ENCODE data around the gene NTRK2.

Gene NTRK2

DNA sequence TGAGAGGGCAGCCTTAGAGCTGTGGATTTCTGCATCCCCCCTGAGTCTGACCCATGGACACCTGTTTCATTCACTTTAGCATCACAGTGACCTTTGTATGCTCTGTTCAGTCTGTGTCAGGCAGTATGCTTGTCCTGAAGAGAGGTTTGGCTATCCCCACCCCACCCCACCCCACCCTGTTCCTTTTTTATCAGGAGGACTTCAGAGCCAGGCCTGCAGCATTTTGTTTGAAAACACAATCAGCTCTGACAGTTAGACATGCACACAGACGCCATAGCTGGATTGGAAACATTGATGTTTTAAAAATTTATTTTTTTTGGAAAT is 142.2 kb downstream of the NTRK2 start:
- Histone ChIP-seq H3K9me3 (ENCODE audit: insufficient read depth, low read length, severe bottlenecking) (no peaks in the 10 kb centered on the region), H3K4me1 (ENCODE audit: insufficient read depth, low read length) (no peaks in the 10 kb centered on the region), H3K36me3 (ENCODE audit: insufficient read depth, low read length) (no peaks in the 10 kb centered on the region), H2AFZ (ENCODE audit: low read depth, low read length) (no peak overlapping the region), H3K27ac (ENCODE audit: low read length) (no peak overlapping the region), H3K27me3 (ENCODE audit: insufficient read depth, low read length, poor library complexity) (no peaks in the 10 kb centered on the region), H3K9ac (ENCODE audit: low read depth, low read length) (no peak overlapping the region), H3K4me3 (ENCODE audit: low read depth in 1 of 2, low read length in 2 of 2) (no peak overlapping the region), H3K79me2 (ENCODE audit: insufficient read depth, low read length) (no peaks in the 10 kb centered on the region), H3K4me2 (ENCODE audit: insufficient read depth, low read length) (no peak overlapping the region), H4K20me1 (ENCODE audit: insufficient read depth, low read length) (no peaks in the 10 kb centered on the region)
- DNase-seq, result no peak
- TF ChIP-seq CTCF (IDR thresholded peaks at IDR 0.05; ENCODE audit: borderline replicate concordance, extremely low read depth, low read length, poor library complexity, severe bottlenecking) (no peak), EZH2 (IDR thresholded peaks at IDR 0.05; ENCODE audit: borderline replicate concordance, low read depth, low read length, severe bottlenecking) (no peak)
- no peak for ATAC-seq (ENCODE audit: insufficient read depth, low read depth)

DNA sequence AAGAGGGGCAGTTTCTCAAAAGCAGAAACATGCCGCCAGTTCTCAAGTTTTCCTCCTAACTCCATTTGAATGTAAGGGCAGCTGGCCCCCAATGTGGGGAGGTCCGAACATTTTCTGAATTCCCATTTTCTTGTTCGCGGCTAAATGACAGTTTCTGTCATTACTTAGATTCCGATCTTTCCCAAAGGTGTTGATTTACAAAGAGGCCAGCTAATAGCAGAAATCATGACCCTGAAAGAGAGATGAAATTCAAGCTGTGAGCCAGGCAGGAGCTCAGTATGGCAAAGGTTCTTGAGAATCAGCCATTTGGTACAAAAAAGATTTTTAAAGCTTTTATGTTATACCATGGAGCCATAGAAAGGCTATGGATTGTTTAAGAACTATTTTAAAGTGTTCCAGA is 142.8 kb downstream of the NTRK2 start:
- no peak overlapping the region for H3K27ac ChIP-seq (ENCODE audit: low read length)
- TF ChIP-seq CTCF (IDR thresholded peaks at IDR 0.05; ENCODE audit: borderline replicate concordance, extremely low read depth, low read length, poor library complexity, severe bottlenecking), result no peak
- no peak for TF ChIP-seq EZH2 (IDR thresholded peaks at IDR 0.05; ENCODE audit: borderline replicate concordance, low read depth, low read length, severe bottlenecking)
- no peak overlapping the region for H3K9ac ChIP-seq (ENCODE audit: low read depth, low read length)
- H4K20me1 ChIP-seq (ENCODE audit: insufficient read depth, low read length), result no peaks in the 10 kb centered on the region
- H3K4me3 ChIP-seq (ENCODE audit: low read depth in 1 of 2, low read length in 2 of 2), result no peak overlapping the region
- H3K79me2 ChIP-seq (ENCODE audit: insufficient read depth, low read length), result no peaks in the 10 kb centered on the region
- no peak overlapping the region for H2AFZ ChIP-seq (ENCODE audit: low read depth, low read length)
- H3K4me2 ChIP-seq (ENCODE audit: insufficient read depth, low read length), result no peak overlapping the region
- no peak for DNase-seq
- H3K27me3 ChIP-seq (ENCODE audit: insufficient read depth, low read length, poor library complexity), result no peaks in the 10 kb centered on the region
- no peaks in the 10 kb centered on the region for H3K36me3 ChIP-seq (ENCODE audit: insufficient read depth, low read length)
- no peaks in the 10 kb centered on the region for H3K4me1 ChIP-seq (ENCODE audit: insufficient read depth, low read length)
- no peak for ATAC-seq (ENCODE audit: insufficient read depth, low read depth)
- no peaks in the 10 kb centered on the region for H3K9me3 ChIP-seq (ENCODE audit: insufficient read depth, low read length, severe bottlenecking)

DNA sequence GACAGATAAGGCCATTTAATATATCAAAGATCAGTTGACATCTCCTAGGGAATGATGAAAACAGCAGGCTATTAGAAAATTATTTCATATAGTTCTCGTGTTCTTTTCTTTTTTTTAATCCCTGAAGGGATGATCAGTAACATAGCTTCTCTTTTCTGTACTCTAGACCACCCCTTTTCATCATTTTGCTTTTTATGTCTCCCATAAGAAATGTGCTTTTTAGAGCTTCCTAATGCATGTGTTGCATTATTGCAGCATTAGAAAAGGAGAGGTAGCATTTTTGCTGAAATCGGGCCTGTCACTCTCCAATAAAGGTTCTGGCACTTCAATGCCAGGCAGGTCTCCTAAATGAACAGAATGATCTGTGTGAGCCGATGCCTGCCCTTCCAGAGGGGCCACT is 143.3 kb downstream of the NTRK2 start:
- H2AFZ ChIP-seq (ENCODE audit: low read depth, low read length), result no peak overlapping the region
- DNase-seq (no peak), ATAC-seq (ENCODE audit: insufficient read depth, low read depth) (no peak)
- no peaks in the 10 kb centered on the region for H3K9me3 ChIP-seq (ENCODE audit: insufficient read depth, low read length, severe bottlenecking)
- no peak for TF ChIP-seq EZH2 (IDR thresholded peaks at IDR 0.05; ENCODE audit: borderline replicate concordance, low read depth, low read length, severe bottlenecking)
- TF ChIP-seq CTCF (IDR thresholded peaks at IDR 0.05; ENCODE audit: borderline replicate concordance, extremely low read depth, low read length, poor library complexity, severe bottlenecking), result no peak
- no peak overlapping the region for H3K4me2 ChIP-seq (ENCODE audit: insufficient read depth, low read length)
- H3K9ac ChIP-seq (ENCODE audit: low read depth, low read length), result no peak overlapping the region
- no peaks in the 10 kb centered on the region for H3K36me3 ChIP-seq (ENCODE audit: insufficient read depth, low read length)
- no peaks in the 10 kb centered on the region for H3K4me1 ChIP-seq (ENCODE audit: insufficient read depth, low read length)
- no peak overlapping the region for H3K4me3 ChIP-seq (ENCODE audit: low read depth in 1 of 2, low read length in 2 of 2)
- no peaks in the 10 kb centered on the region for H4K20me1 ChIP-seq (ENCODE audit: insufficient read depth, low read length)
- no peak overlapping the region for H3K27ac ChIP-seq (ENCODE audit: low read length)
- H3K79me2 ChIP-seq (ENCODE audit: insufficient read depth, low read length), result no peaks in the 10 kb centered on the region
- no peaks in the 10 kb centered on the region for H3K27me3 ChIP-seq (ENCODE audit: insufficient read depth, low read length, poor library complexity)

- Histone ChIP-seq H4K20me1 (ENCODE audit: insufficient read depth, low read length) (no peaks in the 10 kb centered on the region), H2AFZ (ENCODE audit: low read depth, low read length) (no peak overlapping the region), H3K36me3 (ENCODE audit: insufficient read depth, low read length) (no peaks in the 10 kb centered on the region), H3K4me1 (ENCODE audit: insufficient read depth, low read length) (no peaks in the 10 kb centered on the region), H3K4me3 (ENCODE audit: low read depth in 1 of 2, low read length in 2 of 2) (no peak overlapping the region), H3K4me2 (ENCODE audit: insufficient read depth, low read length) (no peak overlapping the region), H3K79me2 (ENCODE audit: insufficient read depth, low read length) (no peaks in the 10 kb centered on the region), H3K27ac (ENCODE audit: low read length) (no peak overlapping the region), H3K27me3 (ENCODE audit: insufficient read depth, low read length, poor library complexity) (no peaks in the 10 kb centered on the region), H3K9ac (ENCODE audit: low read depth, low read length) (no peak overlapping the region), H3K9me3 (ENCODE audit: insufficient read depth, low read length, severe bottlenecking) (no peaks in the 10 kb centered on the region)
- no peak for ATAC-seq (ENCODE audit: insufficient read depth, low read depth)
- DNase-seq, result no peak
- TF ChIP-seq CTCF (IDR thresholded peaks at IDR 0.05; ENCODE audit: borderline replicate concordance, extremely low read depth, low read length, poor library complexity, severe bottlenecking) (no peak), EZH2 (IDR thresholded peaks at IDR 0.05; ENCODE audit: borderline replicate concordance, low read depth, low read length, severe bottlenecking) (no peak)
Measured at GRCh38 chr9:84815554-84815953, 146.0 kb downstream of the NTRK2 start.
